GM12878 (cell line): Measurements from ENCODE around the gene GPR63. TPM values are rescaled to one million over a fixed set of nuclear protein-coding genes. Genes with fewer than 3 reads are reported as not detected.

ENCODE experiments used
- ATAC-seq: fragments of 200-7000 bp; cut with Tn5 transposase; 3 replicates; pipeline ENCODE4 v1.9.1; 2020; ENCODE audit warnings: mild to moderate bottlenecking, moderate library complexity
- BruUV-seq: library from RNA; stranded (reverse); fragments of 400-500 nt; replicated peaks from 2 replicates; lab custom pipeline; 2021; lab: Mats Ljungman, UMichigan
- CTCF ChIA-PET: fragments of 300-600 bp; sonication (Branson Sonifier 250); formaldehyde crosslinking; extraction: SDS; loops from one replicate; lab custom pipeline; 2021; ENCODE audit warnings: inconsistent platforms; lab: Yijun Ruan, JAX
- POLR2A ChIA-PET: fragments of 350-600 bp; formaldehyde crosslinking; extraction: SDS; loops from one replicate; lab custom pipeline; 2021; ENCODE audit warnings: inconsistent platforms; lab: Charles Lee
- RAD21 ChIA-PET: fragments of 300-600 bp; sonication (Branson Sonifier 250); formaldehyde crosslinking; loops from one replicate; lab custom pipeline; 2023; ENCODE audit warnings: antibody characterized with exemption; ENCODE audit not compliant: unreplicated experiment; lab: Charles Lee
- SMC1A ChIA-PET: fragments of 300-600 bp; sonication (Branson Sonifier 250); formaldehyde crosslinking; loops from one replicate; lab custom pipeline; 2023; ENCODE audit not compliant: unreplicated experiment, uncharacterized antibody; lab: Charles Lee
- DNase-seq: peaks from one replicate; pipeline ENCODE4 v3.0.0-alpha.2; 2011; ENCODE audit warnings: low read depth, low spot score
- FAIRE-seq: peaks from 3 replicates; lab custom pipeline; 2011; peaks lifted over from hg19 to GRCh38; lab: Jason Lieb, UNC
- H2AFZ ChIP-seq: 2 replicates; pipeline ENCODE4 v1.6.0; 2011; ENCODE audit warnings: low read depth, low read length, control low read depth; ENCODE audit not compliant: control insufficient read depth
- H3K27ac ChIP-seq: 2 replicates; pipeline ENCODE4 v1.5.1; 2011; ENCODE audit warnings: control low read depth; ENCODE audit not compliant: control insufficient read depth, insufficient read depth
- H3K27me3 ChIP-seq, 2 experiments: replicated peaks in 1 of 2; 2 replicates each; pipeline versions ENCODE4 v1.6.0 to v1.6.1; 2011; ENCODE audit warnings: low read length in 1 of 2; ENCODE audit not compliant: control insufficient read depth in 2 of 2, insufficient read depth in 2 of 2
- H3K36me3 ChIP-seq, 2 experiments: 2 replicates each; pipeline ENCODE4 v1.5.1; 2011; ENCODE audit warnings: low read length in 1 of 2; ENCODE audit not compliant: control insufficient read depth in 2 of 2, insufficient read depth in 2 of 2
- H3K4me1 ChIP-seq: 2 replicates; pipeline ENCODE4 v1.6.1; 2011; ENCODE audit warnings: mild to moderate bottlenecking, low read length, moderate library complexity, mixed read lengths; ENCODE audit not compliant: control insufficient read depth, insufficient read depth
- H3K4me2 ChIP-seq: 2 replicates; pipeline ENCODE4 v1.6.0; 2011; ENCODE audit warnings: control low read depth; ENCODE audit not compliant: control insufficient read depth, insufficient read depth
- H3K4me3 ChIP-seq: fragments of 200-600 bp; sonication (generic); 2 replicates; pipeline ENCODE4 v1.5.1; 2016
- H3K79me2 ChIP-seq: 2 replicates; pipeline ENCODE4 v1.6.0; 2011; ENCODE audit warnings: low read length; ENCODE audit not compliant: control insufficient read depth, insufficient read depth
- H3K9ac ChIP-seq: 2 replicates; pipeline ENCODE4 v1.8.0; 2011; ENCODE audit warnings: low read length, control low read depth, mixed read lengths; ENCODE audit not compliant: control insufficient read depth, insufficient read depth
- H3K9me3 ChIP-seq: replicated peaks from 3 replicates; pipeline ENCODE4 v1.5.1; 2011; ENCODE audit warnings: mild to moderate bottlenecking, low read length; ENCODE audit not compliant: control insufficient read depth, insufficient read depth
- H4K20me1 ChIP-seq: 2 replicates; pipeline ENCODE4 v1.6.0; 2011; ENCODE audit not compliant: control insufficient read depth, insufficient read depth
- BCL11A ChIP-seq: IDR thresholded peaks from 2 replicates; pipeline ENCODE4 v1.6.1; 2011; ENCODE audit warnings: low read depth, low read length
- CHD2 ChIP-seq: IDR thresholded peaks from 2 replicates; pipeline ENCODE4 v1.6.1; 2011; ENCODE audit warnings: low read depth, low read length, improper control_type of control experiment, borderline replicate concordance
- FOXK2 ChIP-seq: fragments of 450-650 bp; IDR thresholded peaks from 2 replicates; pipeline ENCODE4 v1.6.1; 2017; ENCODE audit warnings: mild to moderate bottlenecking, moderate library complexity
- IKZF2 ChIP-seq, 2 experiments: fragments of 450-650 bp; IDR thresholded peaks; 2 replicates each; pipeline ENCODE4 v1.6.1; 2017; ENCODE audit warnings: mild to moderate bottlenecking in 2 of 2, moderate library complexity in 2 of 2
- MYC ChIP-seq: IDR thresholded peaks from 2 replicates; pipeline ENCODE4 v1.6.1; 2011; ENCODE audit warnings: mild to moderate bottlenecking, low read length, moderate library complexity, inconsistent platforms; ENCODE audit not compliant: insufficient read depth, insufficient replicate concordance, insufficient read length, severe bottlenecking
- NFXL1 ChIP-seq: fragments of 450-650 bp; IDR thresholded peaks from 2 replicates; pipeline ENCODE4 v1.6.1; 2017; ENCODE audit warnings: antibody characterized with exemption, mild to moderate bottlenecking, borderline replicate concordance
- NR2C2 ChIP-seq: IDR thresholded peaks from 2 replicates; pipeline ENCODE4 v1.6.1; 2011; ENCODE audit warnings: borderline replicate concordance, low read depth; ENCODE audit not compliant: control insufficient read depth, insufficient read length
- RUNX3 ChIP-seq: IDR thresholded peaks from 2 replicates; pipeline ENCODE4 v1.6.1; 2012; ENCODE audit warnings: low read length, inconsistent platforms
- SIN3A ChIP-seq: IDR thresholded peaks from 2 replicates; pipeline ENCODE4 v1.6.1; 2012; ENCODE audit warnings: low read depth, low read length, improper control_type of control experiment
- SMAD5 ChIP-seq: IDR thresholded peaks from 2 replicates; pipeline ENCODE4 v1.6.1; 2016; ENCODE audit warnings: antibody characterized with exemption, low read depth
- SUPT20H ChIP-seq: IDR thresholded peaks from 2 replicates; pipeline ENCODE4 v1.6.1; 2011; ENCODE audit warnings: low read depth, mild to moderate bottlenecking, low read length, moderate library complexity, borderline replicate concordance; ENCODE audit not compliant: control insufficient read depth
- SUZ12 ChIP-seq: fragments of 200-600 bp; sonication (generic); IDR thresholded peaks from one replicate; pipeline ENCODE4 v1.6.1; 2018; ENCODE audit warnings: antibody characterized with exemption, mild to moderate bottlenecking; ENCODE audit not compliant: unreplicated experiment
- ZNF274 ChIP-seq: IDR thresholded peaks from one replicate; pipeline ENCODE4 v1.8.0; 2011; ENCODE audit not compliant: insufficient read length, insufficient read depth
- ZNF622 ChIP-seq: fragments of 450-650 bp; IDR thresholded peaks from 2 replicates; pipeline ENCODE4 v1.6.1; 2017; ENCODE audit warnings: mild to moderate bottlenecking, inconsistent platforms
- WGBS: methylation state at CpG from one replicate; pipeline ENCODE4 v1.1.6; 2016; ENCODE audit warnings: low lambda C conversion rate; ENCODE audit not compliant: insufficient replicate concordance, insufficient coverage; ENCODE audit errors: missing lambda C conversion rate; 5-methylcytosine and 5-hydroxymethylcytosine counted together
- in situ Hi-C: fragments of 300-500 bp; cut with MboI; formaldehyde crosslinking; loops from 9 replicates; pipeline ENCODE4 v1.14.3; 2018; ENCODE audit warnings: mixed read lengths
- intact Hi-C: fragments of 100-400 bp; cut with micrococcal nuclease; formaldehyde crosslinking; loops from one replicate; pipeline ENCODE4 v1.14.2; 2022; ENCODE audit not compliant: unreplicated experiment
- polyA plus RNA-seq, 11 experiments: library from polyadenylated mRNA; depleted of rRNA in 4 of 11; unstranded in 6 of 11; stranded (reverse) in 5 of 11; fragments of >200 nt; fragmentation: Nextera tagmentation in 4 of 11; fragmentation: Illumina TruSeq in 1 of 11; extraction: Ambion mirVana in 4 of 11; extraction: Trizol in 1 of 11; gene quantifications; 1 replicate in 1 of 11; 2 replicates in 10 of 11; pipeline versions ENCODE4 v1.2.1 to v1.2.3, GENCODE V29; 2011 to 2016; ENCODE audit warnings: inconsistent platforms in 2 of 11, missing spikeins in 2 of 11, low read depth in 1 of 11
- total RNA-seq, 4 experiments: library from RNA; depleted of rRNA in 3 of 4; stranded (reverse); fragments of >200 nt in 3 of 4; fragmentation: Illumina TruSeq in 1 of 4; extraction: Trizol in 1 of 4; gene quantifications; 2 replicates each; pipeline versions ENCODE4 v1.2.1 to v1.2.3, GENCODE V29; 2013 to 2021
- TF ChIP-seq, protein P1 (sequence below): fragments of 450-650 bp; IDR thresholded peaks from 2 replicates; pipeline ENCODE4 v1.6.1; 2017; ENCODE audit warnings: low read depth, mild to moderate bottlenecking, moderate library complexity
- TF ChIP-seq, protein P2 (sequence below): fragments of 150-350 bp; IDR thresholded peaks from 2 replicates; pipeline ENCODE4 v1.6.1; 2014; ENCODE audit warnings: mild to moderate bottlenecking, low read depth, low read length

GPR63 gene
- total and polyA plus RNA-seq, 10 of the 15 experiments (the other 5 are each of a cell fraction or from before 2014, with no cell fraction given): 1.6 to 6.6 (median 3.5) TPM

DNA sequence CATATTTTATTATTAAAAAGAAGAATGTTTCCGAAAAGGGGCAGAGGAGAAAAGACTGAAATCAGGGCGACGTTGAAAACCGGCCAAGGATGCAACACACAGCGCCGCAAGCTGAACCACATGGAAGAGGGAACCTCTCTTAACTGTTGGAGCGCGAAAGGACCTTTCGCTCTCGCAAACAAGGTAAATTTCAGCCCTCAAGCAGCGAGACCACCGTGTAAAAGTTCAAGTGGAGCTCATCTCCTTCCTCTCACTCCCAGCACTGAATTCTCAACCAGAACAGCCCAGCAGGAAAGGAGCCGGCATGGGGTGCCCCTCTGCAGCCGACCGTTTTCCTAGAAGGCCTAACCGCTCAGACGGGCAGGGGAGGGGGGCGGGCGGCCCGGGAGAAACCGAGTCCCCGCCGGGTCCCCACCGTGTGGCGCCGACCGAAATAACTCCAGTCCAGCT, 621 bp downstream of the GPR63 start:
- Histone ChIP-seq H3K27ac (peak overlapping the region; percentile 62), H3K9ac (peak overlapping the region; percentile 78), H2AFZ (peak overlapping the region; percentile 92), H3K4me3 (peak overlapping the region; percentile 92), H3K9me3 (no peaks in the 10 kb centered on the region), H3K27me3 (no peaks in the 10 kb centered on the region; a peak in 1 of 4 replicates), H3K4me2 (peak overlapping the region; percentile 86), H4K20me1 (no peaks in the 10 kb centered on the region), H3K4me1 (no peaks in the 10 kb centered on the region; the same call in 1 of the 2 replicates), H3K36me3 (no peaks in the 10 kb centered on the region), H3K79me2 (peaks cover 36% of the 10 kb centered on the region)
- ChIA-PET RAD21 (interaction anchor here (0.7 to 2.5 kb wide), 8 partner anchors 20 to 223 kb away, joined by 3 to 17 read pairs (median 4); no protein-coding TSS in a partner anchor), SMC1A (interaction anchor here (1.2 to 6.1 kb wide), 2 partner anchors 23 to 42 kb away, joined by 4 to 52 read pairs; no protein-coding TSS in a partner anchor), CTCF (interaction anchor here (0.7 to 1.4 kb wide), 2 partner anchors 88 to 210 kb away, joined by 3 to 4 read pairs; no protein-coding TSS in a partner anchor), POLR2A (interaction anchor here (0.9 to 2.3 kb wide), 3 partner anchors 41 to 60 kb away, joined by 3 to 8 read pairs (median 4); no protein-coding TSS in a partner anchor)
- ATAC-seq: peak; percentile 33
- in situ Hi-C loops: no loop called here
- no TSS peak for BruUV-seq
- WGBS: 2% methylated on average over 27 of the region's 27 CpGs
- peak; percentile 49 for FAIRE-seq
- intact Hi-C loops: loop anchor here (1.0 to 10.0 kb wide), 5 partner anchors 41 to 314 kb away; partner anchors contain the start of gene NDUFAF4
- no peak for DNase-seq
- TF ChIP-seq SIN3A (no peak), RUNX3 (peak; percentile 30; the same call in 1 of the 2 replicates), FOXK2 (no peak), CHD2 (no peak), MYC (no peak), BCL11A (no peak), NR2C2 (no peak), SUZ12 (no peak), SMAD5 (no peak), SUPT20H (no peak), ZNF622 (no peak), IKZF2 (IDR thresholded peaks at IDR 0.05) (peak in 1 of 2 experiments; percentile 8; a peak in 1 of 4 replicates), ZNF274 (no peak), NFXL1 (no peak)
- TF ChIP-seq, protein P1, sequence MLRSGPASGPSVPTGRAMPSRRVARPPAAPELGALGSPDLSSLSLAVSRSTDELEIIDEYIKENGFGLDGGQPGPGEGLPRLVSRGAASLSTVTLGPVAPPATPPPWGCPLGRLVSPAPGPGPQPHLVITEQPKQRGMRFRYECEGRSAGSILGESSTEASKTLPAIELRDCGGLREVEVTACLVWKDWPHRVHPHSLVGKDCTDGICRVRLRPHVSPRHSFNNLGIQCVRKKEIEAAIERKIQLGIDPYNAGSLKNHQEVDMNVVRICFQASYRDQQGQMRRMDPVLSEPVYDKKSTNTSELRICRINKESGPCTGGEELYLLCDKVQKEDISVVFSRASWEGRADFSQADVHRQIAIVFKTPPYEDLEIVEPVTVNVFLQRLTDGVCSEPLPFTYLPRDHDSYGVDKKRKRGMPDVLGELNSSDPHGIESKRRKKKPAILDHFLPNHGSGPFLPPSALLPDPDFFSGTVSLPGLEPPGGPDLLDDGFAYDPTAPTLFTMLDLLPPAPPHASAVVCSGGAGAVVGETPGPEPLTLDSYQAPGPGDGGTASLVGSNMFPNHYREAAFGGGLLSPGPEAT: no peak
- TF ChIP-seq, protein P2, sequence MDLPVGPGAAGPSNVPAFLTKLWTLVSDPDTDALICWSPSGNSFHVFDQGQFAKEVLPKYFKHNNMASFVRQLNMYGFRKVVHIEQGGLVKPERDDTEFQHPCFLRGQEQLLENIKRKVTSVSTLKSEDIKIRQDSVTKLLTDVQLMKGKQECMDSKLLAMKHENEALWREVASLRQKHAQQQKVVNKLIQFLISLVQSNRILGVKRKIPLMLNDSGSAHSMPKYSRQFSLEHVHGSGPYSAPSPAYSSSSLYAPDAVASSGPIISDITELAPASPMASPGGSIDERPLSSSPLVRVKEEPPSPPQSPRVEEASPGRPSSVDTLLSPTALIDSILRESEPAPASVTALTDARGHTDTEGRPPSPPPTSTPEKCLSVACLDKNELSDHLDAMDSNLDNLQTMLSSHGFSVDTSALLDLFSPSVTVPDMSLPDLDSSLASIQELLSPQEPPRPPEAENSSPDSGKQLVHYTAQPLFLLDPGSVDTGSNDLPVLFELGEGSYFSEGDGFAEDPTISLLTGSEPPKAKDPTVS: no peak
